Keratinocyte (primary cell): ENCODE results near the gene VNN1. TPM values are rescaled to one million over a fixed set of nuclear protein-coding genes. Genes with fewer than 3 reads are reported as not detected.

ENCODE experiments used
- polyA plus RNA-seq, 5 experiments: library from polyadenylated mRNA; depleted of rRNA in 3 of 5; stranded (reverse) in 3 of 5; stranded (forward) in 1 of 5; unstranded in 1 of 5; fragments of >200 nt; gene quantifications; 1 replicate in 1 of 5; 2 replicates in 3 of 5; 3 replicates in 1 of 5; pipeline versions ENCODE4 v1.2.1 to v1.2.3, GENCODE V29; 2011 to 2012; ENCODE audit warnings: missing spikeins in 2 of 5, low read depth in 1 of 5, low replicate concordance in 1 of 5

Gene VNN1
- polyA plus RNA-seq, 1 donor (not counting 4 experiments of a cell fraction or from before 2014, with no cell fraction given) = 3.3 TPM

Other genes starting within 250 kb of the VNN1 start
- 28.8 to 41.0 TPM (median 34.9 TPM) in 3 replicates for gene STX7, start 200.9 kb downstream of the VNN1 start, polyA plus RNA-seq
- not detected in 3 replicates for gene TAAR9, start 175.8 kb downstream of the VNN1 start, polyA plus RNA-seq
- not detected in 3 replicates for gene TAAR8, start 161.4 kb downstream of the VNN1 start, polyA plus RNA-seq
- not detected in 3 replicates for gene TAAR6, start 143.7 kb downstream of the VNN1 start, polyA plus RNA-seq
- not detected in 3 replicates for gene TAAR5, start 124.3 kb downstream of the VNN1 start, polyA plus RNA-seq
- gene TAAR2, start 89.8 kb downstream of the VNN1 start, polyA plus RNA-seq = not detected in 3 replicates
- not detected in 3 replicates for gene TAAR1, start 54.9 kb downstream of the VNN1 start, polyA plus RNA-seq
- not detected in 3 replicates for gene VNN2, start 43.8 kb upstream of the VNN1 start, polyA plus RNA-seq
- gene SLC18B1, start 84.6 kb upstream of the VNN1 start, polyA plus RNA-seq = 14.4 to 23.1 TPM (median 15.8 TPM) in 3 replicates
- 3,202 to 4,120 TPM (median 3,970 TPM) in 3 replicates for gene RPS12, start 100.5 kb upstream of the VNN1 start, polyA plus RNA-seq